Brain microvascular endothelial cell (primary cell): ENCODE results near the gene PNPO.

ENCODE experiments used
- DNase-seq: peaks from one replicate; pipeline ENCODE4 v3.0.0-alpha.2; 2020
- H3K27ac ChIP-seq: fragments of 250-450 bp; sonication (Bioruptor Pico); 2 replicates; pipeline ENCODE4 v1.5.1; 2020; ENCODE audit warnings: mild to moderate bottlenecking, moderate library complexity
- H3K27me3 ChIP-seq: fragments of 250-450 bp; sonication (Bioruptor Pico); replicated peaks from 2 replicates; pipeline ENCODE4 v1.5.1; 2020; ENCODE audit warnings: mild to moderate bottlenecking
- H3K36me3 ChIP-seq: fragments of 250-450 bp; sonication (Bioruptor Pico); replicated peaks from 2 replicates; pipeline ENCODE4 v1.5.1; 2020; ENCODE audit warnings: mild to moderate bottlenecking
- H3K4me3 ChIP-seq: 2 replicates; pipeline ENCODE4 v1.5.1; 2011; ENCODE audit warnings: low read depth, mild to moderate bottlenecking, control low read depth, low read length, moderate library complexity
- in situ Hi-C: cut with HindIII; loops from 2 replicates; pipeline ENCODE4 v1.10.0; 2017; ENCODE audit warnings: low sequenced_read_pairs, low pct_ligation_motif_present
- TF ChIP-seq, protein P1 (sequence below): IDR thresholded peaks from 2 replicates; pipeline ENCODE4 v1.5.1; 2011; ENCODE audit warnings: low read depth, mild to moderate bottlenecking, moderate library complexity, low read length, control low read depth, inconsistent platforms; ENCODE audit errors: missing control alignments

Gene PNPO

DNA sequence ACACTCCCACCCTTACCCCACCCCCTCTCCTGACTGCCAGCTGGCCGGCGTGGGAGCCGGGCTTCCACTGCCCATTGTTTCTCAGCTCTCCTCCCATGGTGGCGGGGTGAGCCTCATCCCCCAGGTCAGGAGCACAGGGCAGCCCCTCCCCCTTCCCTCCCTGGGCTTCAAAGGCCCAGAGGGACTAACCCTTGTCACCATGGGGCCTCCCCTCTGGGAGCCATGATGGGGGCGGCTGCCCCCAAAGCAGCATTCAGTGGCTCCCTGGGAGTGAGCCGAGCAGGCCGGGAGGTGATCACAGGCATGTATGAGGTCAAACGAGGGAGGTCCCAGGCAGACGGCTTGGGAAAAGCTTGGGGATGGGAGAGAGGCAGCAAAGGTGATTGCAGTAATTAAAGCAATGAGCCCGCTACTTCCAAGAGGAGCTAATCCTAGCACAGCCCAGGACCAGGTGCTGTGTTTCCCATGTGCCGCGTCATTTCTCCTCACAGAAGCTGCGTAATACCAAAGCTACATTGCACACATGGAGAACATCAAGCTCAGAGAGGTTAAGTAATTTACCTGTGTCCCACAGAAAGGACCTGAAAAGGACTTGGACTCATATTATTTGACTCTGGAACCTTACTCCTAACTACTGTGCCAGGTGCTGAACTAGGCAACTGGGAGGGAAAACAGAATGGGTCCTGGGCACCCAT is 54.0 kb downstream of the PNPO start:
- TF ChIP-seq, protein P1, sequence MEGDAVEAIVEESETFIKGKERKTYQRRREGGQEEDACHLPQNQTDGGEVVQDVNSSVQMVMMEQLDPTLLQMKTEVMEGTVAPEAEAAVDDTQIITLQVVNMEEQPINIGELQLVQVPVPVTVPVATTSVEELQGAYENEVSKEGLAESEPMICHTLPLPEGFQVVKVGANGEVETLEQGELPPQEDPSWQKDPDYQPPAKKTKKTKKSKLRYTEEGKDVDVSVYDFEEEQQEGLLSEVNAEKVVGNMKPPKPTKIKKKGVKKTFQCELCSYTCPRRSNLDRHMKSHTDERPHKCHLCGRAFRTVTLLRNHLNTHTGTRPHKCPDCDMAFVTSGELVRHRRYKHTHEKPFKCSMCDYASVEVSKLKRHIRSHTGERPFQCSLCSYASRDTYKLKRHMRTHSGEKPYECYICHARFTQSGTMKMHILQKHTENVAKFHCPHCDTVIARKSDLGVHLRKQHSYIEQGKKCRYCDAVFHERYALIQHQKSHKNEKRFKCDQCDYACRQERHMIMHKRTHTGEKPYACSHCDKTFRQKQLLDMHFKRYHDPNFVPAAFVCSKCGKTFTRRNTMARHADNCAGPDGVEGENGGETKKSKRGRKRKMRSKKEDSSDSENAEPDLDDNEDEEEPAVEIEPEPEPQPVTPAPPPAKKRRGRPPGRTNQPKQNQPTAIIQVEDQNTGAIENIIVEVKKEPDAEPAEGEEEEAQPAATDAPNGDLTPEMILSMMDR, result no peak
- in situ Hi-C loops, result no loop called here
- H3K4me3 ChIP-seq, result no peak overlapping the region
- H3K36me3 ChIP-seq, result no peaks in the 10 kb centered on the region
- no peak for DNase-seq
- H3K27me3 ChIP-seq, result no peaks in the 10 kb centered on the region
- H3K27ac ChIP-seq, result no peak overlapping the region

DNA sequence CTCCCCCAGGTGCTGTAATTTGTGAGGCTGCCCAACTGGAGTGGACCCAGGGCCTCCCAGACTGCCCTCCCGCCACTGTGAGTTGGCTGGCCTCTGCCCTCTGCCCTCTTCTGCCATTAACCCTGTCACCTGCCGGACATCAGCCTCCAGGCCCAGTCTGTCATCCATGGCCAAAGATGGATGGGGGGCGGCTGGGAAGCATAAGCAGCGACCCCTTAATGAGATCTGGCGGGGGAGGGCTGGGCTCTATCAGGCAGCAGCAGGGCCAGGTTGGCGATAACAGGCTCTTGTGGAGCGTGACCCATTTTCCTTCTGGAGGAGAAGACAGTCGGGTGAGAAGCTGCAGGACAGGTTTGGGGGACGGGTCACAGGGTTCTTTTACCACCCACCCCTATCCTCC is 54.8 kb downstream of the PNPO start:
- in situ Hi-C loops, result no loop called here
- DNase-seq, result no peak
- Histone ChIP-seq H3K4me3 (no peak overlapping the region), H3K27me3 (no peaks in the 10 kb centered on the region), H3K27ac (no peak overlapping the region), H3K36me3 (no peaks in the 10 kb centered on the region)
- TF ChIP-seq, protein P1, result no peak

DNA sequence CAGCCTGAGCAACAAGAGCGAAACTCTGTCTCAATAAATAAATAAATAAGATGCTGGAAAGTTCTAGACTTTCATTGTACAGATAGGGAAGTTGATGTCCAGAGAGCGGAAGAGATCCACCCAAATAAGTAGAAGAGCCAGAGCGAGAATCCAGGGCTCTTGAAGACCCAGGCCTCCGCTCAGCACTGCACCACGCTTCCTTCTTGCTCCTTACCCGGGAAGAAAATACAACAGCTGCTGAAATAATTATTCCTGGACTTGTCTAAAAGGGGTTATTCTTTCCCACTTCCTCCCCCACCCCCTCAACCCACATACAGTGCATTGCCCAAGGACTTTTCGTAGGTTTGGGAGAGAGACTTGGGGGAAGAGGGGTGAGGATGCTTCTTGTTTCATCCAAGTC is 56.2 kb downstream of the PNPO start:
- no peak for DNase-seq
- H3K27me3 ChIP-seq, result no peaks in the 10 kb centered on the region
- TF ChIP-seq, protein P1, result no peak
- no peak overlapping the region for H3K4me3 ChIP-seq
- H3K36me3 ChIP-seq, result no peaks in the 10 kb centered on the region
- in situ Hi-C loops, result no loop called here
- H3K27ac ChIP-seq, result no peak overlapping the region

DNA sequence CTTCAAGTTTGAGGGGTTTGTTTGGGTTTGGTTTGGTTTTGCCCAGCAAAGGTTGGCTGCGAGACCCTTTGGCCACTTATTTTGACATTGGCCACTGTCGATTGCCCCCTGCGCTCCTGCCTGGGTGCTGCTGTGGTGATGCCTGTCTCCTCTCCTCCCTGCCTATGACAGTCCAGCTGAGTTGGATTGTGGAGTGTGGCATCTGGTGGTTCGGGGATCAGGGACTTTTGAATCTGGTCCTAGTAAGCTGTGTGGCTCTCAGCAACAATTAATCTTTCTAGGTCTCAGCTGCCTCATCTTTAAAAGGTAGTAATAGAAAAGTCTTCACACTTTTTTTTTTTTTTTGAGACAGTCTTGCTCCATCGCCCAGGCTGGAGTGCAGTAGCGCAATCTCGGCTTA is 56.7 kb downstream of the PNPO start:
- Histone ChIP-seq H3K27me3 (no peaks in the 10 kb centered on the region), H3K27ac (no peak overlapping the region), H3K36me3 (no peaks in the 10 kb centered on the region), H3K4me3 (no peak overlapping the region)
- no peak for DNase-seq
- in situ Hi-C loops, result no loop called here
- TF ChIP-seq, protein P1, result no peak
